CD4-positive, alpha-beta T cell (primary cell): Measurements from ENCODE around the gene DACT2. TPM values are rescaled to one million over a fixed set of nuclear protein-coding genes. Genes with fewer than 3 reads are reported as not detected.

Experiments
- ATAC-seq: fragments of 200-7000 bp; cut with Tn5 transposase; one replicate; pipeline ENCODE4 v1.10.0; 2022; ENCODE audit warnings: mild to moderate bottlenecking; ENCODE audit not compliant: poor library complexity
- CTCF ChIA-PET: fragments of 350-600 bp; sonication (Branson Sonifier 250); formaldehyde crosslinking; loops from one replicate; lab custom pipeline; 2021; ENCODE audit warnings: antibody characterized with exemption, inconsistent platforms; lab: Charles Lee
- POLR2A ChIA-PET: fragments of 350-600 bp; sonication (Branson Sonifier 250); formaldehyde crosslinking; loops from one replicate; lab custom pipeline; 2021; ENCODE audit warnings: antibody characterized with exemption, inconsistent platforms; lab: Charles Lee
- DNase-seq, 14 experiments: peaks; one replicate each; pipeline ENCODE4 v3.0.0-alpha.2; 2013 to 2020; ENCODE audit warnings: mixed read lengths in 2 of 14
- H3K27ac ChIP-seq, 2 donors: one replicate each; pipeline versions ENCODE4 v1.5.1 to v1.7.0; 2013; ENCODE audit warnings: low read length in 2 of 2, low read depth in 1 of 2, mild to moderate bottlenecking in 1 of 2
- H3K27me3 ChIP-seq, 2 experiments: 1 replicate in 1 of 2; 2 replicates in 1 of 2; pipeline versions ENCODE4 v1.6.1 to v1.7.0; 2013; ENCODE audit warnings: low read length in 2 of 2, control low read depth in 1 of 2, mild to moderate bottlenecking in 1 of 2, moderate library complexity in 1 of 2; ENCODE audit not compliant: insufficient read depth in 2 of 2, control insufficient read depth in 1 of 2
- H3K36me3 ChIP-seq: one replicate; pipeline ENCODE4 v1.6.1; 2013; ENCODE audit warnings: low read length, control low read depth; ENCODE audit not compliant: insufficient read depth
- H3K4me1 ChIP-seq: one replicate; pipeline ENCODE4 v1.6.1; 2013; ENCODE audit warnings: low read length, control low read depth; ENCODE audit not compliant: insufficient read depth
- H3K4me3 ChIP-seq: one replicate; pipeline ENCODE4 v1.5.1; 2013; ENCODE audit warnings: mild to moderate bottlenecking, low read length, moderate library complexity
- H3K9me3 ChIP-seq, 2 experiments: 1 replicate in 1 of 2; 2 replicates in 1 of 2; pipeline versions ENCODE4 v1.6.1 to v1.7.0; 2013; ENCODE audit warnings: low read length in 2 of 2, mild to moderate bottlenecking in 2 of 2, control low read depth in 1 of 2, moderate library complexity in 1 of 2; ENCODE audit not compliant: control insufficient read depth in 1 of 2, insufficient read depth in 1 of 2
- H3K27ac Mint-ChIP-seq: one replicate; pipeline ENCODE4 v1.8.0; 2020; ENCODE audit warnings: mixed read lengths
- H3K27me3 Mint-ChIP-seq: one replicate; pipeline ENCODE4 v1.8.0; 2021; ENCODE audit warnings: mixed read lengths
- H3K36me3 Mint-ChIP-seq: one replicate; pipeline ENCODE4 v1.8.0; 2021; ENCODE audit warnings: low read depth, mixed read lengths
- H3K4me1 Mint-ChIP-seq: one replicate; pipeline ENCODE4 v1.8.0; 2021; ENCODE audit warnings: low read depth, mixed read lengths
- H3K4me3 Mint-ChIP-seq: one replicate; pipeline ENCODE4 v1.8.0; 2020; ENCODE audit warnings: mild to moderate bottlenecking, mixed read lengths
- H3K9me3 Mint-ChIP-seq: one replicate; pipeline ENCODE4 v1.8.0; 2020; ENCODE audit warnings: mixed read lengths
- CTCF ChIP-seq: fragments of 200-600 bp; IDR thresholded peaks from one replicate; pipeline ENCODE4 v1.8.0; 2022; ENCODE audit warnings: antibody characterized with exemption, mild to moderate bottlenecking
- intact Hi-C, 2 experiments: fragments of 100-400 bp; cut with DNase I in 1 of 2; cut with micrococcal nuclease in 1 of 2; formaldehyde crosslinking; loops; one replicate each; pipeline versions ENCODE4 v1.15.1 to v1.9.0; 2023 to 2025; cut with DNase I, micrococcal nuclease
- total RNA-seq, 174 experiments: library from RNA in 2 of 174; stranded (reverse) in 2 of 174; gene quantifications; one replicate each; pipeline ENCODE4 v1.2.3 and lab custom pipeline; 2021 to 2026

DACT2 gene
- total RNA-seq, 2 experiments from 2014 or later: not detected

DNA sequence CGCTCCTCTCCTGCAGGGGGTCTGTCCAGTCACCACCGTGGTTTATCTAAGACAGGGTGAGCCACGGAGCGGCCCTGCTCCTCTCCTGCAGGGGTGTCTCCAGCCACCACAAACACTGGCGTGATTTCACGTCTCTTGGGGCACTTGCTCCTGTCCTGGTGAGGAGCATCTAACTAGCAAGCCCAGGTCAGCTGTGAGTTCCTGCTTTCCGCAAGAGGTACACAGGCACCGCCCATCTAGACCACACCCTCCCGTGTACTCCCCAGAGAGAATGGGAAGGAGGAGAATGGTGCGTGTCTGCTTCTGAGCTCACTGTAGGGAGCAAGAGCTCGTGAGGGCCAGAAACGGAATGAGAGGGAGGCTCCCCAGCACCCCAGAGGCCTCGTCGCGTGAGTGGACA lies 40.7 kb downstream of the DACT2 start:
- Mint-ChIP-seq H3K27ac (no peak overlapping the region), H3K4me1 (no peaks in the 10 kb centered on the region), H3K36me3 (no peaks in the 10 kb centered on the region), H3K9me3 (no peaks in the 10 kb centered on the region), H3K4me3 (no peak overlapping the region), H3K27me3 (peaks cover 30% of the 10 kb centered on the region)
- no peaks in the 10 kb centered on the region for H3K4me1 ChIP-seq
- no peak for TF ChIP-seq CTCF
- peaks cover 0 to 4% of the 10 kb centered on the region in 2 experiments for H3K27me3 ChIP-seq
- CTCF ChIA-PET: no interaction called here
- H3K36me3 ChIP-seq: no peaks in the 10 kb centered on the region
- DNase-seq: no peak
- POLR2A ChIA-PET: no interaction called here
- H3K27ac ChIP-seq: no peak overlapping the region
- intact Hi-C loops: no loop called here
- peaks cover 0 to 29% of the 10 kb centered on the region in 2 experiments for H3K9me3 ChIP-seq
- no peak overlapping the region for H3K4me3 ChIP-seq
- no peak for ATAC-seq

- Mint-ChIP-seq H3K27me3 (peaks cover 38% of the 10 kb centered on the region), H3K36me3 (no peaks in the 10 kb centered on the region), H3K4me1 (no peaks in the 10 kb centered on the region), H3K4me3 (no peak overlapping the region), H3K9me3 (no peaks in the 10 kb centered on the region), H3K27ac (no peak overlapping the region)
- H3K9me3 ChIP-seq: peaks cover 0 to 23% of the 10 kb centered on the region in 2 experiments
- DNase-seq (no peak), ATAC-seq (no peak)
- POLR2A ChIA-PET: no interaction called here
- H3K27me3 ChIP-seq: peaks cover 0 to 4% of the 10 kb centered on the region in 2 experiments
- no peaks in the 10 kb centered on the region for H3K36me3 ChIP-seq
- no peak overlapping the region for H3K27ac ChIP-seq
- no peak overlapping the region for H3K4me3 ChIP-seq
- TF ChIP-seq CTCF: no peak
- no peaks in the 10 kb centered on the region for H3K4me1 ChIP-seq
- intact Hi-C loops: no loop called here
- CTCF ChIA-PET: no interaction called here
Measured at GRCh38 chr6:168277274-168277669, 42.3 kb downstream of the DACT2 start.

DNA sequence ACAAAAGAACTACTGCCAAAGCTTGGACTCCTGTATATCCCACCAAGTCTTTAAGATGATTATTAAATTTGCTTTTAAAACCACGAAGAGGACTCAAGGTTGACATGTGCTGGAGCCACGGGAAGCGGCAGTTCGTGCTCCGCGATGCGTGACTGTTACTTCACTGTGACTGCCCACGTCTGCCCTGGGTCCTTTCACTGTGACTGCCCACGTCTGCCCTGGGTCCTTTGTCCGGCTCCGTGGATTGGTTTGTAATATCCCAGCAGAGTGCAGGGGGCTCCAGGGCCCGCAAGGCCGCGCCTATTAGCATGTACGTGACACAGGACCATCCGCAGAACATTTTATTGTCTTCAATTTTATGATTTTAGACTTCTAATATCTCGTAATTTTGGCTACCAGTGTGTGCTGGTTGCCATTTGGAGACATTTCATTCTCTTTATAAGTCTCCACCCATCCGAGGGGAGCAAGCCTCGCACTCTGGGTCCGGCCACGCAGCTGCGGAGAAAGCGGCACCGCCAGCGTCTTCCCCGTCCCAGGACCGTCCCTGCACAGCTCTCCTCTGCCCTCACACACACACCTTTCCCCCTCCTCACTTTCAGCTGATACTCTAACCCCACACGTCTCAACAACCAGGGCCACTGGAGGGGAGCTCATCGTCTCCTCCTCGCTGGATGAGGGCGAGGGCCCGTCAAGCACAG lies 42.9 kb downstream of the DACT2 start:
- TF ChIP-seq CTCF: no peak
- no peak overlapping the region for H3K4me3 ChIP-seq
- H3K27me3 ChIP-seq: peaks cover 0 to 4% of the 10 kb centered on the region in 2 experiments
- no peak for ATAC-seq
- H3K36me3 Mint-ChIP-seq: no peaks in the 10 kb centered on the region
- no peak overlapping the region for H3K4me3 Mint-ChIP-seq
- no peaks in the 10 kb centered on the region for H3K4me1 Mint-ChIP-seq
- no peaks in the 10 kb centered on the region for H3K36me3 ChIP-seq
- H3K27ac ChIP-seq: no peak overlapping the region
- ChIA-PET CTCF (no interaction called here), POLR2A (no interaction called here)
- intact Hi-C loops: no loop called here
- no peaks in the 10 kb centered on the region for H3K4me1 ChIP-seq
- no peaks in the 10 kb centered on the region for H3K9me3 Mint-ChIP-seq
- peaks cover 35% of the 10 kb centered on the region for H3K27me3 Mint-ChIP-seq
- no peak overlapping the region for H3K27ac Mint-ChIP-seq
- no peak for DNase-seq
- peaks cover 0 to 23% of the 10 kb centered on the region in 2 experiments for H3K9me3 ChIP-seq
